CD14-positive monocyte (primary cell): ENCODE measurements around the gene CAMTA1. TPM values are rescaled to one million over a fixed set of nuclear protein-coding genes. Genes with fewer than 3 reads are reported as not detected.
A peak's percentile ranks its signal among the peaks of the same experiment; 100 is the strongest.

Source experiments
- DNase-seq, 3 donors: peaks; one replicate each; pipeline ENCODE4 v3.0.0-alpha.2; 2011 to 2022
- H2AFZ ChIP-seq: 2 replicates; pipeline ENCODE4 v1.6.0; 2012; ENCODE audit warnings: mild to moderate bottlenecking, low read depth, low read length, inconsistent platforms; ENCODE audit not compliant: insufficient read depth, poor library complexity, severe bottlenecking
- H3K27ac ChIP-seq, 2 donors: 1 replicate in 1 of 2; 2 replicates in 1 of 2; pipeline ENCODE4 v1.5.1; 2012 to 2013; ENCODE audit warnings: low read length in 2 of 2, control low read depth in 1 of 2, inconsistent platforms in 1 of 2, low read depth in 1 of 2, mild to moderate bottlenecking in 1 of 2
- H3K27me3 ChIP-seq, 2 donors: one replicate each; pipeline versions ENCODE4 v1.6.0 to v1.6.1; 2011 to 2013; ENCODE audit warnings: low read length in 2 of 2; ENCODE audit not compliant: control insufficient read depth in 2 of 2, insufficient read depth in 2 of 2
- H3K36me3 ChIP-seq, 2 donors: replicated peaks in 1 of 2; 1 replicate in 1 of 2; 2 replicates in 1 of 2; pipeline versions ENCODE4 v1.5.1 to v1.6.1; 2012 to 2013; ENCODE audit warnings: low read length in 2 of 2, control low read depth in 1 of 2, inconsistent platforms in 1 of 2, mild to moderate bottlenecking in 1 of 2; ENCODE audit not compliant: insufficient read depth in 2 of 2, control insufficient read depth in 1 of 2
- H3K4me1 ChIP-seq, 2 donors: 1 replicate in 1 of 2; 2 replicates in 1 of 2; pipeline versions ENCODE4 v1.5.1 to v1.6.1; 2012 to 2013; ENCODE audit warnings: low read length in 2 of 2, control low read depth in 1 of 2, inconsistent platforms in 1 of 2, mild to moderate bottlenecking in 1 of 2, moderate library complexity in 1 of 2; ENCODE audit not compliant: insufficient read depth in 2 of 2, control insufficient read depth in 1 of 2
- H3K4me2 ChIP-seq: replicated peaks from 2 replicates; pipeline ENCODE3; 2012; ENCODE audit warnings: low read length, moderate library complexity, mild to moderate bottlenecking; ENCODE audit not compliant: poor library complexity, severe bottlenecking; ENCODE audit errors: extremely low read depth
- H3K4me3 ChIP-seq, 3 experiments: fragments of 200-600 bp in 1 of 3; sonication (generic) in 1 of 3; replicated peaks in 1 of 3; 1 replicate in 2 of 3; 2 replicates in 1 of 3; pipeline ENCODE4 v1.5.1; 2011 to 2013; ENCODE audit warnings: low read length in 3 of 3, mild to moderate bottlenecking in 3 of 3, control low read depth in 2 of 3, low read depth in 2 of 3, inconsistent platforms in 1 of 3, moderate library complexity in 1 of 3
- H3K79me2 ChIP-seq: 2 replicates; pipeline ENCODE4 v1.6.0; 2012; ENCODE audit warnings: mild to moderate bottlenecking, control low read depth, inconsistent platforms, low read length, moderate library complexity; ENCODE audit not compliant: insufficient read depth
- H3K9ac ChIP-seq: 2 replicates; pipeline ENCODE4 v1.6.0; 2017; ENCODE audit warnings: low read length, mild to moderate bottlenecking; ENCODE audit not compliant: insufficient read depth, poor library complexity, severe bottlenecking
- H3K9me3 ChIP-seq, 2 donors: replicated peaks in 1 of 2; 1 replicate in 1 of 2; 2 replicates in 1 of 2; pipeline versions ENCODE4 v1.5.1 to v1.6.1; 2012 to 2013; ENCODE audit warnings: low read length in 2 of 2, control low read depth in 1 of 2; ENCODE audit not compliant: control insufficient read depth in 1 of 2, insufficient read depth in 1 of 2
- H4K20me1 ChIP-seq: 2 replicates; pipeline ENCODE4 v1.6.0; 2012; ENCODE audit warnings: mild to moderate bottlenecking, low read length, control low read depth, moderate library complexity; ENCODE audit not compliant: insufficient read depth
- H3K27ac Mint-ChIP-seq, 7 donors: one replicate each; pipeline ENCODE4 v1.8.0; 2020; ENCODE audit warnings: mild to moderate bottlenecking in 7 of 7, mixed read lengths in 7 of 7, moderate library complexity in 6 of 7, inconsistent platforms in 2 of 7
- H3K27me3 Mint-ChIP-seq, 3 donors: one replicate each; pipeline ENCODE4 v1.8.0; 2021 to 2022; ENCODE audit warnings: low read depth in 3 of 3, mild to moderate bottlenecking in 3 of 3, mixed read lengths in 3 of 3, moderate library complexity in 3 of 3, inconsistent platforms in 1 of 3
- H3K36me3 Mint-ChIP-seq, 2 donors: one replicate each; pipeline ENCODE4 v1.8.0; 2020; ENCODE audit warnings: mixed read lengths in 2 of 2, inconsistent platforms in 1 of 2, mild to moderate bottlenecking in 1 of 2
- H3K4me1 Mint-ChIP-seq: one replicate; pipeline ENCODE4 v1.8.0; 2020; ENCODE audit warnings: mild to moderate bottlenecking, mixed read lengths
- H3K4me3 Mint-ChIP-seq, 2 donors: one replicate each; pipeline ENCODE4 v1.8.0; 2020; ENCODE audit warnings: mild to moderate bottlenecking in 2 of 2, mixed read lengths in 2 of 2, moderate library complexity in 1 of 2
- H3K9me3 Mint-ChIP-seq, 7 donors: one replicate each; pipeline ENCODE4 v1.8.0; 2020 to 2022; ENCODE audit warnings: mixed read lengths in 7 of 7, mild to moderate bottlenecking in 6 of 7, moderate library complexity in 6 of 7, inconsistent platforms in 2 of 7
- WGBS: methylation state at CpG from one replicate; pipeline ENCODE4 v1.1.5; 2013; ENCODE audit warnings: missing lambda C conversion rate; ENCODE audit not compliant: insufficient coverage; 5-methylcytosine and 5-hydroxymethylcytosine counted together
- intact Hi-C, 2 donors: fragments of 100-400 bp; cut with micrococcal nuclease; formaldehyde crosslinking; loops; one replicate each; pipeline versions ENCODE4 v1.15.0 to v1.15.1; 2023
- polyA plus RNA-seq, 3 donors: library from polyadenylated mRNA; depleted of rRNA in 1 of 3; unstranded in 2 of 3; stranded (reverse) in 1 of 3; fragments of 300-500 nt in 2 of 3; fragments of >200 nt in 1 of 3; fragmentation: Illumina TruSeq in 2 of 3; gene quantifications; 1 replicate in 2 of 3; 2 replicates in 1 of 3; pipeline ENCODE4 v1.2.3, GENCODE V29; 2012 to 2021
- TF ChIP-seq, protein P1 (sequence below): fragments of 200-600 bp; IDR thresholded peaks from one replicate; pipeline ENCODE4 v1.8.0; 2022; ENCODE audit warnings: antibody characterized with exemption, mild to moderate bottlenecking

The CAMTA1 gene
- polyA plus RNA-seq, 3 donors, result 52.0 to 89.6 (median 78.3) TPM

DNA sequence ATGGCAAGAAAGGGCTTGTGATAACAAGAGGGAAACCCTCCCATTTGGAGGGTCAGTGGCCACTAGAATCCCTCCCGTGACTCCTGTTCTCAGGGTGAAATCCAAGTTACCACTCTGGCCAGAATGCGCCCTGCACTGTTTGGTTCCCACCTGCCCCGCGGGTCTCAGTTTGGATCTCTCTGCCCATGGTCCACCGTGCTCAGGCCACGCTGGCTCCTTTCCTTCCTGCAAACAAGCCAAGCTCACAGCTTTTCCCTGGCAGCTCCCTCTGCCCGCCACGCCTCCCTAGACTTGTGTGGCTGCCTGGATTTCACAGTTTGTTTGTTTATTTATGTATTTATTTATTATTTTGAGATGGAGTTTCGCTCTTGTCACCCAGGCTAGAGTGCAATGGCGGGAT, 806.3 kb downstream of the CAMTA1 start:
- H3K36me3 ChIP-seq, result no peaks in the 10 kb centered on the region
- H3K27me3 ChIP-seq, result no peaks in the 10 kb centered on the region
- Mint-ChIP-seq H3K27ac (no peak overlapping the region), H3K4me3 (no peak overlapping the region), H3K36me3 (no peaks in the 10 kb centered on the region), H3K4me1 (no peaks in the 10 kb centered on the region), H3K9me3 (no peaks in the 10 kb centered on the region), H3K27me3 (peaks cover 3 to 8% (median 5%) of the 10 kb centered on the region in 3 donors)
- H2AFZ ChIP-seq, result no peak overlapping the region
- no peaks in the 10 kb centered on the region for H3K79me2 ChIP-seq
- intact Hi-C loops, result no loop called here
- no peaks in the 10 kb centered on the region for H4K20me1 ChIP-seq
- no peaks in the 10 kb centered on the region for H3K9me3 ChIP-seq
- WGBS, result no CpG with 5 or more reads among the region's 10 CpGs
- no peak overlapping the region for H3K4me2 ChIP-seq
- H3K9ac ChIP-seq, result no peak overlapping the region
- H3K27ac ChIP-seq, result no peak overlapping the region
- no peaks in the 10 kb centered on the region for H3K4me1 ChIP-seq
- TF ChIP-seq, protein P1, sequence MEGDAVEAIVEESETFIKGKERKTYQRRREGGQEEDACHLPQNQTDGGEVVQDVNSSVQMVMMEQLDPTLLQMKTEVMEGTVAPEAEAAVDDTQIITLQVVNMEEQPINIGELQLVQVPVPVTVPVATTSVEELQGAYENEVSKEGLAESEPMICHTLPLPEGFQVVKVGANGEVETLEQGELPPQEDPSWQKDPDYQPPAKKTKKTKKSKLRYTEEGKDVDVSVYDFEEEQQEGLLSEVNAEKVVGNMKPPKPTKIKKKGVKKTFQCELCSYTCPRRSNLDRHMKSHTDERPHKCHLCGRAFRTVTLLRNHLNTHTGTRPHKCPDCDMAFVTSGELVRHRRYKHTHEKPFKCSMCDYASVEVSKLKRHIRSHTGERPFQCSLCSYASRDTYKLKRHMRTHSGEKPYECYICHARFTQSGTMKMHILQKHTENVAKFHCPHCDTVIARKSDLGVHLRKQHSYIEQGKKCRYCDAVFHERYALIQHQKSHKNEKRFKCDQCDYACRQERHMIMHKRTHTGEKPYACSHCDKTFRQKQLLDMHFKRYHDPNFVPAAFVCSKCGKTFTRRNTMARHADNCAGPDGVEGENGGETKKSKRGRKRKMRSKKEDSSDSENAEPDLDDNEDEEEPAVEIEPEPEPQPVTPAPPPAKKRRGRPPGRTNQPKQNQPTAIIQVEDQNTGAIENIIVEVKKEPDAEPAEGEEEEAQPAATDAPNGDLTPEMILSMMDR, result no peak
- H3K4me3 ChIP-seq, result no peak overlapping the region
- no peak for DNase-seq

DNA sequence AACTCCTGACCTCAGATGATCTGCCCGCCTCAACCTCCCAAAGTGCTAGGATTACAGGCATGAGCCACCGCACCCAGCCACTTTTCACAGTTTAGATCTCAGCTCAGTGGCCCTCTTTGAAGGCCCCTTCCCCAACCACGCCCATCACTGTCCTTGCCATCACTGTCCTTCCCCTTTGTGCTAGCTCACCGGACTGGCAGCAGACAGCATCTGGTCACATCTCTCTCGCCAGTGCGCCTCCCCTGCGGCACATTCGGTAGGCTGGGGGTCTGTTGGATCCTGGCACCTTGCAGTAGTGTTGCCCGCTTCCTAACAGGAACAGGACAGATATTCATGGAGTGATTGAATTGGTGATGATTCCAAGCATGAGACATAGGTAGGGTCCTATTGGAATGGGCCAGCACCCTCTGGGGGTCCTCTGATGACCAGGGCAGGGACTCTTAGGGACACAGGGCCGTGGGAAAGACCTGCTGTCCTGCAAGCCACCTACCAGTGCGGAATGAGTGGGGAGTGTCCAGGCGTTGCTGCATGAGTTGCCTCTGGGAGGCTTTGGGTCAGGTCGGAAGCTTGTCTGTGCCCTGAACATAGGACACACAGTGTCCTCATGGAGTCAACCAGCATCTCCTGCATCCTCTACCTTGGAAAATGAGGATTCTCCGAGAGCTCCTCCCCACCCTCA, 807.0 kb downstream of the CAMTA1 start:
- H3K27ac Mint-ChIP-seq, result no peak overlapping the region
- H3K9ac ChIP-seq, result no peak overlapping the region
- no peak overlapping the region for H3K4me2 ChIP-seq
- H3K36me3 Mint-ChIP-seq, result no peaks in the 10 kb centered on the region
- no peaks in the 10 kb centered on the region for H3K4me1 Mint-ChIP-seq
- no peak overlapping the region for H3K4me3 ChIP-seq
- H2AFZ ChIP-seq, result no peak overlapping the region
- intact Hi-C loops, result no loop called here
- H3K4me1 ChIP-seq, result no peaks in the 10 kb centered on the region
- H4K20me1 ChIP-seq, result no peaks in the 10 kb centered on the region
- no peaks in the 10 kb centered on the region for H3K9me3 Mint-ChIP-seq
- TF ChIP-seq, protein P1, result no peak
- H3K27me3 ChIP-seq, result no peaks in the 10 kb centered on the region
- 89% methylated on average over 10 of the region's 14 CpGs for WGBS
- no peaks in the 10 kb centered on the region for H3K36me3 ChIP-seq
- no peak for DNase-seq
- H3K79me2 ChIP-seq, result no peaks in the 10 kb centered on the region
- H3K9me3 ChIP-seq, result no peaks in the 10 kb centered on the region
- H3K4me3 Mint-ChIP-seq, result peak overlapping the region in 1 of 2 donors; percentile 25
- peaks cover 1 to 8% (median 7%) of the 10 kb centered on the region in 3 donors for H3K27me3 Mint-ChIP-seq
- no peak overlapping the region for H3K27ac ChIP-seq
